HepG2 (cell line): ENCODE data around the gene BICDL2. TPM values are rescaled to one million over a fixed set of nuclear protein-coding genes. Genes with fewer than 3 reads are reported as not detected.

Source experiments
- BCL6 ChIP-seq: IDR thresholded peaks from 2 replicates; pipeline ENCODE4 v1.6.1; 2016; ENCODE audit warnings: missing genetic modification reagents, missing compliant biosample characterization
- CEBPG ChIP-seq: IDR thresholded peaks from 2 replicates; pipeline ENCODE4 v1.6.1; 2016
- DRAP1 ChIP-seq: IDR thresholded peaks from 2 replicates; pipeline ENCODE4 v1.6.1; 2016; ENCODE audit warnings: missing genetic modification reagents, missing compliant biosample characterization
- E2F2 ChIP-seq: sonication (generic); formaldehyde crosslinking; IDR thresholded peaks from 2 replicates; pipeline ENCODE4 v1.4.0; 2020; ENCODE audit warnings: missing genetic modification reagents, borderline replicate concordance
- FOXO4 ChIP-seq: sonication (generic); formaldehyde crosslinking; conservative IDR thresholded peaks from 2 replicates; pipeline ENCODE4 v1.8.1; 2023; ENCODE audit warnings: missing genetic modification reagents
- IKZF4 ChIP-seq: sonication (generic); formaldehyde crosslinking; IDR thresholded peaks from 2 replicates; pipeline ENCODE4 v1.5.1; 2020; ENCODE audit warnings: borderline replicate concordance, mild to moderate bottlenecking, low read depth, missing genetic modification reagents; ENCODE audit errors: not compliant biosample characterization
- ISL2 ChIP-seq: sonication (generic); formaldehyde crosslinking; IDR thresholded peaks from 2 replicates; pipeline ENCODE4 v1.5.0; 2020; ENCODE audit warnings: missing genetic modification reagents
- NCOA1 ChIP-seq: sonication (generic); formaldehyde crosslinking; IDR thresholded peaks from 2 replicates; pipeline ENCODE4 v1.9.0; 2021; ENCODE audit warnings: missing genetic modification reagents
- POLR2A ChIP-seq, 2 experiments: IDR thresholded peaks; 2 replicates each; pipeline ENCODE4 v1.6.1; 2011; ENCODE audit warnings: low read depth in 2 of 2, low read length in 2 of 2, mild to moderate bottlenecking in 1 of 2, moderate library complexity in 1 of 2; ENCODE audit not compliant: insufficient read depth in 1 of 2
- RAD51 ChIP-seq: fragments of 450-650 bp; IDR thresholded peaks from 2 replicates; pipeline ENCODE4 v1.6.1; 2016; ENCODE audit warnings: borderline replicate concordance
- TBP ChIP-seq: sonication (generic); formaldehyde crosslinking; IDR thresholded peaks from 2 replicates; pipeline ENCODE4 v1.5.0; 2020; ENCODE audit warnings: missing genetic modification reagents
- TEAD2 ChIP-seq: sonication (generic); formaldehyde crosslinking; IDR thresholded peaks from 2 replicates; pipeline ENCODE4 v1.9.0; 2021; ENCODE audit warnings: missing genetic modification reagents
- ZMAT3 ChIP-seq: sonication (generic); formaldehyde crosslinking; conservative IDR thresholded peaks from 2 replicates; pipeline ENCODE4 v1.7.0; 2021; ENCODE audit warnings: missing genetic modification reagents
- ZNF205 ChIP-seq: IDR thresholded peaks from 2 replicates; pipeline ENCODE4 v1.6.1; 2018; ENCODE audit warnings: missing biosample characterization, missing genetic modification reagents
- ZNF225 ChIP-seq: sonication (generic); formaldehyde crosslinking; IDR thresholded peaks from 2 replicates; pipeline ENCODE4 v1.4.0; 2020; ENCODE audit warnings: mild to moderate bottlenecking, missing genetic modification reagents
- ZNF382 ChIP-seq: sonication (generic); formaldehyde crosslinking; IDR thresholded peaks from 2 replicates; pipeline ENCODE4 v1.5.0; 2020; ENCODE audit warnings: missing genetic modification reagents, mild to moderate bottlenecking, borderline replicate concordance
- ZNF513 ChIP-seq: sonication (generic); formaldehyde crosslinking; conservative IDR thresholded peaks from 2 replicates; pipeline ENCODE4 v1.5.0; 2020; ENCODE audit warnings: missing genetic modification reagents
- ZSCAN21 ChIP-seq: sonication (generic); formaldehyde crosslinking; IDR thresholded peaks from 2 replicates; pipeline ENCODE4 v1.8.0; 2022; ENCODE audit warnings: mild to moderate bottlenecking, missing genetic modification reagents, moderate library complexity, borderline replicate concordance
- ZSCAN25 ChIP-seq: sonication (generic); formaldehyde crosslinking; IDR thresholded peaks from 2 replicates; pipeline ENCODE4 v1.8.0; 2022; ENCODE audit warnings: mild to moderate bottlenecking, missing genetic modification reagents
- ZSCAN5A ChIP-seq: sonication (generic); formaldehyde crosslinking; IDR thresholded peaks from 2 replicates; pipeline ENCODE4 v1.8.0; 2022; ENCODE audit warnings: mild to moderate bottlenecking, missing genetic modification reagents, borderline replicate concordance
- polyA plus RNA-seq, 8 experiments: library from polyadenylated mRNA; depleted of rRNA in 3 of 8; stranded (reverse) in 7 of 8; unstranded in 1 of 8; fragments of >200 nt; fragmentation: Illumina TruSeq in 4 of 8; extraction: Trizol in 4 of 8; gene quantifications; 2 replicates each; pipeline versions ENCODE4 v1.2.1 to v1.2.3, GENCODE V29; 2011 to 2016; ENCODE audit warnings: low read depth in 4 of 8, missing spikeins in 1 of 8, mixed read lengths in 1 of 8; ENCODE audit not compliant: insufficient read depth in 1 of 8
- total RNA-seq, 5 experiments: library from RNA; depleted of rRNA; stranded (reverse); fragments of >200 nt; fragmentation: Illumina TruSeq; extraction: Trizol; gene quantifications; 2 replicates each; pipeline ENCODE4 v1.2.3, GENCODE V29; 2016; ENCODE audit warnings: low read depth in 1 of 5

Gene BICDL2
- total and polyA plus RNA-seq, 2 of the 13 experiments (the other 11 are each of a cell fraction or from before 2014, with no cell fraction given) = 0.12 TPM; not detected in 1

- TF ChIP-seq FOXO4 (CRISPR knock-in tag) (peak; percentile 91; the same call in 1 of the 2 replicates), IKZF4 (CRISPR knock-in tag) (peak; percentile 67), NCOA1 (CRISPR knock-in tag) (no peak), ZSCAN25 (CRISPR knock-in tag) (no peak; the same call in 1 of the 2 replicates), DRAP1 (CRISPR knock-in tag) (peak; percentile 63), BCL6 (CRISPR knock-in tag) (no peak), POLR2A (IDR thresholded peaks at IDR 0.05; ENCODE audit: insufficient read depth in 1 of 2, low read depth in 2 of 2, low read length in 2 of 2) (peak; percentile 82 to 96), TEAD2 (no peak), ZNF382 (CRISPR knock-in tag) (no peak), E2F2 (CRISPR knock-in tag) (0 out of 2 replicates have a peak, but pooled peaks have one; percentile 61), ZMAT3 (CRISPR knock-in tag) (peak; percentile 71; the same call in 1 of the 2 replicates), ISL2 (CRISPR knock-in tag) (peak; percentile 18; the same call in 1 of the 2 replicates), RAD51 (no peak), TBP (CRISPR knock-in tag) (no peak; the same call in 1 of the 2 replicates), ZNF205 (CRISPR knock-in tag) (no peak), CEBPG (no peak), ZSCAN5A (CRISPR knock-in tag) (no peak), ZNF225 (CRISPR knock-in tag) (peak; percentile 23), ZNF513 (CRISPR knock-in tag) (no peak), ZSCAN21 (CRISPR knock-in tag) (no peak)
Measured at GRCh38 chr16:2980227-2981176, 56.2 kb downstream of the BICDL2 start, which contains the start of gene PKMYT1 (continued).
